PFSK-1 (cell line): ENCODE results near the gene TWF2.

Source experiments
- FOXP2 ChIP-seq: optimal IDR thresholded peaks from 2 replicates; pipeline ENCODE3; 2011; ENCODE audit warnings: borderline replicate concordance, control low read depth, inconsistent platforms; ENCODE audit not compliant: insufficient read depth; ENCODE audit errors: extremely low read length, extremely low read depth
- POLR2AphosphoS5 ChIP-seq: IDR thresholded peaks from 2 replicates; pipeline ENCODE4 v1.6.1; 2012; ENCODE audit warnings: low read depth, mild to moderate bottlenecking, control low read depth, low read length, moderate library complexity
- SIN3A ChIP-seq: IDR thresholded peaks from 2 replicates; pipeline ENCODE4 v1.6.1; 2012; ENCODE audit warnings: mild to moderate bottlenecking, low read length, moderate library complexity, borderline replicate concordance; ENCODE audit not compliant: insufficient read depth
- TAF1 ChIP-seq: IDR thresholded peaks from 2 replicates; pipeline ENCODE4 v1.6.1; 2012; ENCODE audit warnings: low read length, control low read depth, borderline replicate concordance; ENCODE audit not compliant: insufficient read depth
- TF ChIP-seq, protein P1 (sequence below), 2 experiments: IDR thresholded peaks; 2 replicates each; pipeline versions ENCODE4 v1.6.1 to v1.8.0; 2011 to 2012; ENCODE audit warnings: low read depth in 2 of 2, low read length in 2 of 2, control low read depth in 1 of 2, inconsistent platforms in 1 of 2, mild to moderate bottlenecking in 1 of 2, moderate library complexity in 1 of 2; ENCODE audit not compliant: insufficient read depth in 1 of 2

TWF2 gene

DNA sequence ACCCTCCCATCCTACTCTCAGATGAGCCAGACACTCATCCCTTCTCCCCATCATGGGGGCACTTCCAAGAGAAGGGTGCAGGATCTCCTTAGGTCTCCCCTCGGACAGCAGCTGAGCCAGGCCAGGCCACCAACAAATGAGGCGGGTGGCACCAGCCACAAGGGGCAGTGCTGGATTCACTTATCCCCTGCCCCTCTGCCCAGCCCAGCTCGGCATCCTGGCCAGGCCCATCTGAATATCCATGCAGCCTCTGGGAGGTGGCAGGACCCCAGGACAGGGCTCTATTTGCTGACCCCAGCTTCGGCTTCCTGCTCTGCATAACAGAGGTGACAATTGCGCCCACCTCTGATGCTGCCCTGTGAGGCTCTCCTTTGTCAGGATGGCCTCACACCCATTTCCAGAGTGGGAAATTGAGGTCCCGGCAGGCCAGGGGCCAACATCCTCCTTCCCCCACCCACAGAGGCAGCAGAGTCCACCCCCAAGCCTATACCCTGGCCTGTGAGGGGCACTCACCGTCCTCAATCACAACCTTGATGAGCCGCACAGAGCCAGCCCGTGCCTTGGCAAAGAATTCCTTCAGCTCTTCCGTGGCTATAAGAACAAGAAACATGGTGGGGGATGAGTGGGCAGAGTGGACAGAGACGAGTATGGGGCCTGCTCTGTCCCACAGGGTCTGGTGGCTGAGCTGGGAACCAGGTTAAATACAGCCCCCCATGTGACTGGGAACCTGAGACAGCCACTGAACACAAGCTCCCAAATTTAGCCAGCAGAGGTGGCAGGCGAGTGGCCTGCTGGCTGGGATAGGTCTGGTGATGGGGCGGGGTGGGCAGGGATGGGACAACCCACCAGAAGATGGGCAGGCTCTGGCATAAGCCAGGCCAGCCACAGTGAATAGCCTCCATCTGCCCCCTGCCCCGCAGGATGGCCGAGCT is 4.2 kb downstream of the TWF2 start:
- TF ChIP-seq, protein P1, sequence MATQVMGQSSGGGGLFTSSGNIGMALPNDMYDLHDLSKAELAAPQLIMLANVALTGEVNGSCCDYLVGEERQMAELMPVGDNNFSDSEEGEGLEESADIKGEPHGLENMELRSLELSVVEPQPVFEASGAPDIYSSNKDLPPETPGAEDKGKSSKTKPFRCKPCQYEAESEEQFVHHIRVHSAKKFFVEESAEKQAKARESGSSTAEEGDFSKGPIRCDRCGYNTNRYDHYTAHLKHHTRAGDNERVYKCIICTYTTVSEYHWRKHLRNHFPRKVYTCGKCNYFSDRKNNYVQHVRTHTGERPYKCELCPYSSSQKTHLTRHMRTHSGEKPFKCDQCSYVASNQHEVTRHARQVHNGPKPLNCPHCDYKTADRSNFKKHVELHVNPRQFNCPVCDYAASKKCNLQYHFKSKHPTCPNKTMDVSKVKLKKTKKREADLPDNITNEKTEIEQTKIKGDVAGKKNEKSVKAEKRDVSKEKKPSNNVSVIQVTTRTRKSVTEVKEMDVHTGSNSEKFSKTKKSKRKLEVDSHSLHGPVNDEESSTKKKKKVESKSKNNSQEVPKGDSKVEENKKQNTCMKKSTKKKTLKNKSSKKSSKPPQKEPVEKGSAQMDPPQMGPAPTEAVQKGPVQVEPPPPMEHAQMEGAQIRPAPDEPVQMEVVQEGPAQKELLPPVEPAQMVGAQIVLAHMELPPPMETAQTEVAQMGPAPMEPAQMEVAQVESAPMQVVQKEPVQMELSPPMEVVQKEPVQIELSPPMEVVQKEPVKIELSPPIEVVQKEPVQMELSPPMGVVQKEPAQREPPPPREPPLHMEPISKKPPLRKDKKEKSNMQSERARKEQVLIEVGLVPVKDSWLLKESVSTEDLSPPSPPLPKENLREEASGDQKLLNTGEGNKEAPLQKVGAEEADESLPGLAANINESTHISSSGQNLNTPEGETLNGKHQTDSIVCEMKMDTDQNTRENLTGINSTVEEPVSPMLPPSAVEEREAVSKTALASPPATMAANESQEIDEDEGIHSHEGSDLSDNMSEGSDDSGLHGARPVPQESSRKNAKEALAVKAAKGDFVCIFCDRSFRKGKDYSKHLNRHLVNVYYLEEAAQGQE (IDR thresholded peaks at IDR 0.05; ENCODE audit: insufficient read depth in 1 of 2, low read depth in 2 of 2, low read length in 2 of 2), result no peak
- TF ChIP-seq TAF1 (no peak), SIN3A (no peak), FOXP2 (no peak), POLR2AphosphoS5 (no peak)

DNA sequence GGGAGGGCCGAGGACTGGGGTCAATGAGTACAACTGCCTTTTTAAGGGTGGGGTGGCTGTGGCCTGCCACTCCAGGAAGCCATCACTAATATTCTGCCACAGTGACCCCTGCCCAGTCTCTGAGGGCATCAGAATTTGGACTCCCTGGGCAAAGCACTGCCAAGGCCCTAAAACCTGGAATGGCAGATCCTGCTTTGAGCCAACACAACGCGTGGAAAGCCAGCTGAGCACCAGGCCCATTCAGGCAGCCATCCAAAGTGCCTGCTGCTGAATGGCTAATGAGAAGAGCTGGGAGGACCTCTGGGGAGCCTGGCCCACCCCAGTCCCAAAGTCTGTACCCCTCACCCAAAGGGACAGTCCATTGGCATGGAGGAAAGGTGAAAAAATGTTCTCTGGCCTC is 5.0 kb downstream of the TWF2 start:
- TF ChIP-seq POLR2AphosphoS5 (no peak), FOXP2 (no peak), SIN3A (no peak), TAF1 (no peak)
- TF ChIP-seq, protein P1 (IDR thresholded peaks at IDR 0.05; ENCODE audit: insufficient read depth in 1 of 2, low read depth in 2 of 2, low read length in 2 of 2), result no peak

DNA sequence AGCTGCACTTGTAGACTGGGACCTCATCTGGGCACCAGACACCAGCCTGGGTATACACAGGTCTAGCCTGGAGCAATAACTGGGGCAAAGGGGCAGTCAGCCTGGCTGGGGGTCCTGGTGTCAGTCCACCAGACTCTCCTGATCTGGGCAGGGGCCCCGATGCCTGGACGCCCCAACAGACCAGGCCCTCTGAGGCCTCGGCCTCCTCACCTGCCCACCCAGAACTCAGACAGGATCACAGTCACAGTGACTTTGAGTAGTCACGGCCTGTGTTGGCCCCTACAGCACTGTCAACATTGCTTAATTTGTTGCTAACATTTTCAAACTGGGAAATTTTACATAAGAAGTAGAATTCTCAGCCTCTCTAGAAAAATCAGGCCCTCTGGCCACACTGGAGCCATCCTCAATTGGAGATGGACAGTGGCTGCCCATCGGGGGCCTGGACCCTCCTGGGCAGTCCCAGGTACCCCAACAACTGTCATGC is 5.8 kb downstream of the TWF2 start:
- TF ChIP-seq TAF1 (no peak), FOXP2 (no peak), POLR2AphosphoS5 (no peak), SIN3A (no peak)
- TF ChIP-seq, protein P1 (IDR thresholded peaks at IDR 0.05; ENCODE audit: insufficient read depth in 1 of 2, low read depth in 2 of 2, low read length in 2 of 2), result no peak

DNA sequence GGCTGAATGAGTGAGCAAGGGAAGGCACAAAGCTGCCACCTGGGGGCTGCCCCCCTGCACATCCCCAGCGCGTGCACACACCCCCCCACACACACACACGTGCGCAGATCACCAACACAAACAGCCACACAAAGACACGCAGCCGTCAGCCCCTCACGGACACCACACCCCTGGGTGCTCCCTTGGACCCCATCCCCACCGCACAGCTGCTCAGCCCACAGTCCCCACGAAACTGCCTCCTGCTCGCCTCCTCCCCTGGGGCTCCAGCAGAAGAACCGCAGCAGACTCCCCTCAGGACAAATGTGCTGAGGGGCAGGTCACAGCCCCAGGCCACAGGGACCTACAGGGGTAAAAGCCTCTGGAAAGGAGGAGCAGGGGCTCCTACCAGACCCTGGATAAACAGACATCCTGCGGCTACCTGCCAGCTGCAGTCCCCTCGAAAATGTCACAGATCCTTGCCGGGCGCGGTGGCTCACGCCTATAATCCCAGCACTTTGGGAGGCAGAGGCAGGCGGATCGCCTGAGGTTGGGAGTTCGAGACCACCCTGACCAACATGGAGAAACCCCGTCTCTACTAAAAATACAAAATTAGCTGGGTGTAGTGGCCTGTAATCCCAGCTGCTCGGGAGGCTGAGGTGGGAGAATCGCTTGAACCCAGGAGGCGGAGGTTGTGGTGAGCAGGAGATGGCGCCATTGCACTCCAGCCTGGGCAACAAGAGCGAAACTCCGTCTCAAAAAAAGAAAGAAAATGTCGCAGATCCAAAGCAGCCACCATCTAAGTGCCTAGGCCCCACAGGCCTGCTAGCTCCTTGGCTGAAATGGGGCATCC is 6.5 kb downstream of the TWF2 start:
- TF ChIP-seq FOXP2 (no peak), SIN3A (no peak), POLR2AphosphoS5 (no peak), TAF1 (no peak)
- TF ChIP-seq, protein P1 (IDR thresholded peaks at IDR 0.05; ENCODE audit: insufficient read depth in 1 of 2, low read depth in 2 of 2, low read length in 2 of 2), result no peak
